KMS-11 (cell line): ENCODE data around the gene KCNQ2.

ENCODE experiments used
- H2AFZ ChIP-seq: fragments of 200-600 bp; sonication (generic); 2 replicates; pipeline ENCODE4 v1.6.1; 2016; ENCODE audit warnings: antibody characterized with exemption, mixed run types, low read depth
- H3K27ac ChIP-seq: fragments of 200-600 bp; sonication (generic); 2 replicates; pipeline ENCODE4 v1.6.1; 2016; ENCODE audit warnings: mild to moderate bottlenecking, mixed run types
- H3K27me3 ChIP-seq: fragments of 200-600 bp; sonication (generic); 2 replicates; pipeline ENCODE4 v1.6.1; 2017; ENCODE audit warnings: mild to moderate bottlenecking, low read depth, mixed run types, moderate library complexity; ENCODE audit not compliant: insufficient read depth
- H3K36me3 ChIP-seq: fragments of 200-600 bp; sonication (generic); 2 replicates; pipeline ENCODE4 v1.6.1; 2017; ENCODE audit warnings: mild to moderate bottlenecking, mixed run types; ENCODE audit not compliant: insufficient read depth
- H3K4me1 ChIP-seq: fragments of 200-600 bp; sonication (generic); 2 replicates; pipeline ENCODE4 v1.6.1; 2016; ENCODE audit warnings: mild to moderate bottlenecking, low read depth, mixed run types; ENCODE audit not compliant: poor library complexity, severe bottlenecking
- H3K4me2 ChIP-seq: fragments of 200-600 bp; sonication (generic); 2 replicates; pipeline ENCODE4 v1.7.0; 2016; ENCODE audit warnings: mild to moderate bottlenecking, mixed run types
- H3K4me3 ChIP-seq: fragments of 200-600 bp; sonication (generic); IDR thresholded peaks from 2 replicates; pipeline ENCODE4 v1.6.1; 2017; ENCODE audit warnings: low read depth, low read length, mixed read lengths; ENCODE audit not compliant: insufficient read depth
- H3K79me2 ChIP-seq: fragments of 200-600 bp; sonication (generic); 2 replicates; pipeline ENCODE4 v1.6.1; 2016; ENCODE audit warnings: low read depth, mixed run types; ENCODE audit not compliant: insufficient read depth
- H3K9ac ChIP-seq: fragments of 200-600 bp; sonication (generic); 2 replicates; pipeline ENCODE4 v1.6.1; 2016; ENCODE audit warnings: mild to moderate bottlenecking, mixed run types
- H4K20me1 ChIP-seq: fragments of 200-600 bp; sonication (generic); 2 replicates; pipeline ENCODE4 v1.6.1; 2016; ENCODE audit warnings: mild to moderate bottlenecking, mixed run types; ENCODE audit not compliant: insufficient read depth
- TF ChIP-seq, protein P1 (sequence below): fragments of 200-600 bp; sonication (generic); conservative IDR thresholded peaks from 2 replicates; pipeline ENCODE4 v1.6.1; 2017; ENCODE audit warnings: low read depth, mild to moderate bottlenecking, antibody characterized with exemption, low read length, moderate library complexity, mixed read lengths

The KCNQ2 gene

DNA sequence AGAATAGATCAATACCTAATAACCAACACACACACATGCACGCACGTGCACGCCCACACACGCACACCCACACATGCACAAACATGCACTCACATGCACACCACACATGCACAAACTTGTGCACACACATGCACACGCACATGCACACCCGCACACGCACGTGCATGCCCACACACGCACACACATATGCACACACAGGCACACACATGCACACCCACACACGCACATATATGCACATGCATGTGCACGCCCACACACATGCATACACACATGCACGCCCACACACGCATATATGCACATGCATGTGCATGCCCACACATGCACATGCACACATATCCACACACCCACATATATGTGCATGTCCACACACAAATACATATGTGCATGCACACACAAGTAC, 85.1 kb downstream of the KCNQ2 start:
- Histone ChIP-seq H3K27me3 (peaks cover 90% of the 10 kb centered on the region), H4K20me1 (no peaks in the 10 kb centered on the region), H3K79me2 (no peaks in the 10 kb centered on the region), H3K4me3 (no peak overlapping the region), H3K9ac (no peak overlapping the region), H3K27ac (no peak overlapping the region), H3K36me3 (no peaks in the 10 kb centered on the region), H3K4me2 (no peak overlapping the region), H3K4me1 (no peaks in the 10 kb centered on the region), H2AFZ (no peak overlapping the region)
- TF ChIP-seq, protein P1, sequence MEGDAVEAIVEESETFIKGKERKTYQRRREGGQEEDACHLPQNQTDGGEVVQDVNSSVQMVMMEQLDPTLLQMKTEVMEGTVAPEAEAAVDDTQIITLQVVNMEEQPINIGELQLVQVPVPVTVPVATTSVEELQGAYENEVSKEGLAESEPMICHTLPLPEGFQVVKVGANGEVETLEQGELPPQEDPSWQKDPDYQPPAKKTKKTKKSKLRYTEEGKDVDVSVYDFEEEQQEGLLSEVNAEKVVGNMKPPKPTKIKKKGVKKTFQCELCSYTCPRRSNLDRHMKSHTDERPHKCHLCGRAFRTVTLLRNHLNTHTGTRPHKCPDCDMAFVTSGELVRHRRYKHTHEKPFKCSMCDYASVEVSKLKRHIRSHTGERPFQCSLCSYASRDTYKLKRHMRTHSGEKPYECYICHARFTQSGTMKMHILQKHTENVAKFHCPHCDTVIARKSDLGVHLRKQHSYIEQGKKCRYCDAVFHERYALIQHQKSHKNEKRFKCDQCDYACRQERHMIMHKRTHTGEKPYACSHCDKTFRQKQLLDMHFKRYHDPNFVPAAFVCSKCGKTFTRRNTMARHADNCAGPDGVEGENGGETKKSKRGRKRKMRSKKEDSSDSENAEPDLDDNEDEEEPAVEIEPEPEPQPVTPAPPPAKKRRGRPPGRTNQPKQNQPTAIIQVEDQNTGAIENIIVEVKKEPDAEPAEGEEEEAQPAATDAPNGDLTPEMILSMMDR, result no peak

DNA sequence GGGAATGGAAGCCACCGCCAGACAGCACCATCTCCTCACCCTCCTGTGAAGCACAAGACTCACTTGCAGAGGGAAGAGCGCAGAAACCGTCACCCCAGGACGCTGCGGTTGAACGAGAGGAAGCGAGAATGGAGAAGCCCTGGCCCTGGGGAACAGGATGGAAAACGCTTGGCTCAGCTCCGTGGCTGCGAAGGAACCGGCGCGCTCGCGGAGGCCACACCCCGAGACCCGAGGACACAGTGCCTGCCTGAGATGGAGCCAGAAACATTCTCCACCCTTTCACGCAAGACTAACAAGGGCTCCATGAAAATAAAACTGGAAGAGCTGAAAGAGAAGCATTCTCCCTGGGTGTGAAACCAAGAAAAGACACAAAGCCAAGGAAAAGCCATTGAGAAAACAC, 86.0 kb downstream of the KCNQ2 start:
- H3K79me2 ChIP-seq, result no peaks in the 10 kb centered on the region
- no peaks in the 10 kb centered on the region for H3K4me1 ChIP-seq
- no peak overlapping the region for H3K27ac ChIP-seq
- H3K9ac ChIP-seq, result no peak overlapping the region
- TF ChIP-seq, protein P1, result no peak
- peaks cover 90% of the 10 kb centered on the region for H3K27me3 ChIP-seq
- no peak overlapping the region for H3K4me3 ChIP-seq
- no peaks in the 10 kb centered on the region for H4K20me1 ChIP-seq
- H2AFZ ChIP-seq, result no peak overlapping the region
- no peaks in the 10 kb centered on the region for H3K36me3 ChIP-seq
- no peak overlapping the region for H3K4me2 ChIP-seq

DNA sequence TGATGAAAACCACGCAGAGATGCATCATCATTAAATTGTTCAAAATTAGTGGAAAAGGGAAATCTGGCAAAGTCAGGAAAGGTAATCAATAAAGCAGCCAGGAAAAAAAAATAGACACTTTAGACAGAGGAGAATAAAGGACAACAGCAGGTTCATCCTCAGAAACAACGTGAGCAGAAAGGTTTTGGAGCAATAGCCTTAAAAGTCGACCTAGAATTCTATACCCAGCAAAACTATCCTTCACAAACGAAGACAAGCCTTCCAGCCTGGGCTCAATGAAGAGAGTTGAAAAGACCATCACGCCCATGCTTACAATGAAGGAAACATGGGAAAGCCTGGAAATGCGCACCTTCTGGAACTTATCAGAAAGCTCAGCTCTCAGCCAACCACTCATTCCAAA, 86.6 kb downstream of the KCNQ2 start:
- Histone ChIP-seq H3K4me1 (no peaks in the 10 kb centered on the region), H3K9ac (no peak overlapping the region), H3K79me2 (no peaks in the 10 kb centered on the region), H4K20me1 (no peaks in the 10 kb centered on the region), H3K4me2 (no peak overlapping the region), H2AFZ (no peak overlapping the region), H3K4me3 (no peak overlapping the region), H3K36me3 (no peaks in the 10 kb centered on the region), H3K27ac (no peak overlapping the region), H3K27me3 (peaks cover 89% of the 10 kb centered on the region)
- TF ChIP-seq, protein P1, result no peak

DNA sequence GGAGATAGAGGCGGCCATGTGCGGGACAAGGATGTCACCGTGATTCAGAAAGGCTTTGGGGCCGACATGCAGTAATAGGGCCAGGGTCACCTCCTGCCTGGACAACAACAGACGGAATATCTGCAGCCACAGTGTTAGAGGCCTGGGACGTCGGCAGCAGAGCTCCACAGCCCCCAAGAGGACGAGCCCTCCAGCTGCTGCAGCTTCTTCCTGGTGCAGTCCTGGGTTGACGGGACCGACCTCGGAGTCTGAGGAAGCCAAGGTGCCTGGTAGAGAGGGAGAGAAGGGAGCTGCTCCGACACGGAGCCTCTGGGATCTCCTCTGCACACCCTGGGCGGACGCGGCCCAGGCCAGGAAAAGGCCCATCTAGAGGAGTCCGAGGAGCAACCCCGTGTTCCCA, 88.1 kb downstream of the KCNQ2 start:
- peaks cover 87% of the 10 kb centered on the region for H3K27me3 ChIP-seq
- TF ChIP-seq, protein P1, result no peak
- no peak overlapping the region for H3K27ac ChIP-seq
- no peaks in the 10 kb centered on the region for H3K36me3 ChIP-seq
- H3K79me2 ChIP-seq, result no peaks in the 10 kb centered on the region
- no peak overlapping the region for H3K4me3 ChIP-seq
- no peak overlapping the region for H3K9ac ChIP-seq
- H3K4me2 ChIP-seq, result no peak overlapping the region
- no peaks in the 10 kb centered on the region for H4K20me1 ChIP-seq
- no peak overlapping the region for H2AFZ ChIP-seq
- H3K4me1 ChIP-seq, result no peaks in the 10 kb centered on the region
